ENCODE measurements around the gene DDX42. TPM values are rescaled to one million over a fixed set of nuclear protein-coding genes. Genes with fewer than 3 reads are reported as not detected.
A peak's percentile ranks its signal among the peaks of the same experiment; 100 is the strongest.

DDX42 gene
- total and polyA plus RNA-seq, 9 of the 15 experiments (the other 6 are each of a cell fraction or from before 2014, with no cell fraction given): 16.5 to 149 (median 87.6) TPM

DNA sequence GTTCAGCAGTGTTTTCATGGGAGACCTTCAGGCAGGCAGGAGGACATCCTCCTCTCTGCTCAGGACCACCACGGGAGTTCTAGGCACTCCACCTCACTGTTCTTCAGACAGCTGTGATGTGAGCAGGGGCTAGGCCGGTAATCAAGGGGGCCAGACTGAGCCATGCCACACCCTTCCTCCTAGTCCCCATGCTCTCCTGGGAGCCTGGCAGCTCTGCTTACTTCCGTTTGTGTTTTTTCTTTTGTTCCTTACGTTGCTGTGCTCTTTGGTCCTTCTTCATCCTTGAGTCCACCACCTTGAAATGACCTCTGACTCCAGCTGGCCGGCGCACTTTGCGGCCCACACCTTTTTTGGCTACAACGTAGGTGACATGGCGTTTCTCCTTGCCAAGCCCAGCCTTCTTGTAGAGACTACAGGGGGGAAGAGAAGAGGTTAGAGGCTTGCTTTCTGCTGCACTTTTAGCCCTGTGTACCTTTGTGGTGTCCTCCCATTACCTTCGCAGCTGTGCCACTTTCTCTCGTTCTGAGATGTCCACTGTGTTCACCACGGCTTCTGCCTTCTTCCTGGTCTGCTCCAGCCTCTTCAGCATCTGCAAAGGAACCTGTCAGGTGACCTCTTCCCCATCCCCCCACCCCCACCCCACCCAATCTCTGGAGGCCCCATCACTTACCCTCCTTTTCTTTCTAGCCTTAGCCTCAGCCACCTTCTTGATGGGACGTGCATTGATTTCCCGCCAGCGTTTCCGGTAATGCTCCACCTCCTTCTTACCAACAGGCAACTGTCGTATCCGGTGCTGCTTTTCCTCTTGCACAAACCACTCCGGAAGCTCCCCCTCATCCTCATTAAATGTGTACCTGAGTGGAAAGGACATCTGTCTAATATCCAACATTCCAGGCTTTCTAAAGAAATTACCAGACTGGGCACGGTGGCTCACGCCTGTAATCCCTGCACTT lies 45.9 kb downstream of the DDX42 start (continued):
- no peak for TF ChIP-seq ETV1 (tag; conservative IDR thresholded peaks at IDR 0.05; ENCODE audit: low read depth)
- TF ChIP-seq, protein P1, sequence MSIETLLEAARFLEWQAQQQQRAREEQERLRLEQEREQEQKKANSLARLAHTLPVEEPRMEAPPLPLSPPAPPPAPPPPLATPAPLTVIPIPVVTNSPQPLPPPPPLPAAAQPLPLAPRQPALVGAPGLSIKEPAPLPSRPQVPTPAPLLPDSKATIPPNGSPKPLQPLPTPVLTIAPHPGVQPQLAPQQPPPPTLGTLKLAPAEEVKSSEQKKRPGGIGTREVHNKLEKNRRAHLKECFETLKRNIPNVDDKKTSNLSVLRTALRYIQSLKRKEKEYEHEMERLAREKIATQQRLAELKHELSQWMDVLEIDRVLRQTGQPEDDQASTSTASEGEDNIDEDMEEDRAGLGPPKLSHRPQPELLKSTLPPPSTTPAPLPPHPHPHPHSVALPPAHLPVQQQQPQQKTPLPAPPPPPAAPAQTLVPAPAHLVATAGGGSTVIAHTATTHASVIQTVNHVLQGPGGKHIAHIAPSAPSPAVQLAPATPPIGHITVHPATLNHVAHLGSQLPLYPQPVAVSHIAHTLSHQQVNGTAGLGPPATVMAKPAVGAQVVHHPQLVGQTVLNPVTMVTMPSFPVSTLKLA (conservative IDR thresholded peaks at IDR 0.05): no peak
- no peak for TF ChIP-seq PHB (CRISPR knock-in tag; IDR thresholded peaks at IDR 0.05)
- TF ChIP-seq ZNF766 (CRISPR knock-in tag; conservative IDR thresholded peaks at IDR 0.05): no peak
- TF ChIP-seq, protein P2, sequence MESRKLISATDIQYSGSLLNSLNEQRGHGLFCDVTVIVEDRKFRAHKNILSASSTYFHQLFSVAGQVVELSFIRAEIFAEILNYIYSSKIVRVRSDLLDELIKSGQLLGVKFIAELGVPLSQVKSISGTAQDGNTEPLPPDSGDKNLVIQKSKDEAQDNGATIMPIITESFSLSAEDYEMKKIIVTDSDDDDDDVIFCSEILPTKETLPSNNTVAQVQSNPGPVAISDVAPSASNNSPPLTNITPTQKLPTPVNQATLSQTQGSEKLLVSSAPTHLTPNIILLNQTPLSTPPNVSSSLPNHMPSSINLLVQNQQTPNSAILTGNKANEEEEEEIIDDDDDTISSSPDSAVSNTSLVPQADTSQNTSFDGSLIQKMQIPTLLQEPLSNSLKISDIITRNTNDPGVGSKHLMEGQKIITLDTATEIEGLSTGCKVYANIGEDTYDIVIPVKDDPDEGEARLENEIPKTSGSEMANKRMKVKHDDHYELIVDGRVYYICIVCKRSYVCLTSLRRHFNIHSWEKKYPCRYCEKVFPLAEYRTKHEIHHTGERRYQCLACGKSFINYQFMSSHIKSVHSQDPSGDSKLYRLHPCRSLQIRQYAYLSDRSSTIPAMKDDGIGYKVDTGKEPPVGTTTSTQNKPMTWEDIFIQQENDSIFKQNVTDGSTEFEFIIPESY (CRISPR knock-in tag; IDR thresholded peaks at IDR 0.05): peak; percentile 57; the same call in 1 of the 2 replicates
- TF ChIP-seq, protein P3, sequence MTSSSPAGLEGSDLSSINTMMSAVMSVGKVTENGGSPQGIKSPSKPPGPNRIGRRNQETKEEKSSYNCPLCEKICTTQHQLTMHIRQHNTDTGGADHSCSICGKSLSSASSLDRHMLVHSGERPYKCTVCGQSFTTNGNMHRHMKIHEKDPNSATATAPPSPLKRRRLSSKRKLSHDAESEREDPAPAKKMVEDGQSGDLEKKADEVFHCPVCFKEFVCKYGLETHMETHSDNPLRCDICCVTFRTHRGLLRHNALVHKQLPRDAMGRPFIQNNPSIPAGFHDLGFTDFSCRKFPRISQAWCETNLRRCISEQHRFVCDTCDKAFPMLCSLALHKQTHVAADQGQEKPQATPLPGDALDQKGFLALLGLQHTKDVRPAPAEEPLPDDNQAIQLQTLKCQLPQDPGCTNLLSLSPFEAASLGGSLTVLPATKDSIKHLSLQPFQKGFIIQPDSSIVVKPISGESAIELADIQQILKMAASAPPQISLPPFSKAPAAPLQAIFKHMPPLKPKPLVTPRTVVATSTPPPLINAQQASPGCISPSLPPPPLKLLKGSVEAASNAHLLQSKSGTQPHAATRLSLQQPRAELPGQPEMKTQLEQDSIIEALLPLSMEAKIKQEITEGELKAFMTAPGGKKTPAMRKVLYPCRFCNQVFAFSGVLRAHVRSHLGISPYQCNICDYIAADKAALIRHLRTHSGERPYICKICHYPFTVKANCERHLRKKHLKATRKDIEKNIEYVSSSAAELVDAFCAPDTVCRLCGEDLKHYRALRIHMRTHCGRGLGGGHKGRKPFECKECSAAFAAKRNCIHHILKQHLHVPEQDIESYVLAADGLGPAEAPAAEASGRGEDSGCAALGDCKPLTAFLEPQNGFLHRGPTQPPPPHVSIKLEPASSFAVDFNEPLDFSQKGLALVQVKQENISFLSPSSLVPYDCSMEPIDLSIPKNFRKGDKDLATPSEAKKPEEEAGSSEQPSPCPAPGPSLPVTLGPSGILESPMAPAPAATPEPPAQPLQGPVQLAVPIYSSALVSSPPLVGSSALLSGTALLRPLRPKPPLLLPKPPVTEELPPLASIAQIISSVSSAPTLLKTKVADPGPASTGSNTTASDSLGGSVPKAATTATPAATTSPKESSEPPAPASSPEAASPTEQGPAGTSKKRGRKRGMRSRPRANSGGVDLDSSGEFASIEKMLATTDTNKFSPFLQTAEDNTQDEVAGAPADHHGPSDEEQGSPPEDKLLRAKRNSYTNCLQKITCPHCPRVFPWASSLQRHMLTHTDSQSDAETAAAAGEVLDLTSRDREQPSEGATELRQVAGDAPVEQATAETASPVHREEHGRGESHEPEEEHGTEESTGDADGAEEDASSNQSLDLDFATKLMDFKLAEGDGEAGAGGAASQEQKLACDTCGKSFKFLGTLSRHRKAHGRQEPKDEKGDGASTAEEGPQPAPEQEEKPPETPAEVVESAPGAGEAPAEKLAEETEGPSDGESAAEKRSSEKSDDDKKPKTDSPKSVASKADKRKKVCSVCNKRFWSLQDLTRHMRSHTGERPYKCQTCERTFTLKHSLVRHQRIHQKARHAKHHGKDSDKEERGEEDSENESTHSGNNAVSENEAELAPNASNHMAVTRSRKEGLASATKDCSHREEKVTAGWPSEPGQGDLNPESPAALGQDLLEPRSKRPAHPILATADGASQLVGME (CRISPR knock-in tag; IDR thresholded peaks at IDR 0.05): no peak
- peak; percentile 26; the same call in 1 of the 2 replicates for TF ChIP-seq RBFOX2 (IDR thresholded peaks at IDR 0.05; ENCODE audit: low read depth, low read length)
- no peak for TF ChIP-seq JUND (IDR thresholded peaks at IDR 0.05; ENCODE audit: borderline replicate concordance, low read depth, low read length)
- TF ChIP-seq JUND (tag; IDR thresholded peaks at IDR 0.05; ENCODE audit: borderline replicate concordance, low read depth, low read length): no peak
- TF ChIP-seq TCF3 (CRISPR knock-in tag; IDR thresholded peaks at IDR 0.05): no peak
- TF ChIP-seq RBM25 (IDR thresholded peaks at IDR 0.05; ENCODE audit: low read depth, low read length, severe bottlenecking): no peak
- TF ChIP-seq, protein P4, sequence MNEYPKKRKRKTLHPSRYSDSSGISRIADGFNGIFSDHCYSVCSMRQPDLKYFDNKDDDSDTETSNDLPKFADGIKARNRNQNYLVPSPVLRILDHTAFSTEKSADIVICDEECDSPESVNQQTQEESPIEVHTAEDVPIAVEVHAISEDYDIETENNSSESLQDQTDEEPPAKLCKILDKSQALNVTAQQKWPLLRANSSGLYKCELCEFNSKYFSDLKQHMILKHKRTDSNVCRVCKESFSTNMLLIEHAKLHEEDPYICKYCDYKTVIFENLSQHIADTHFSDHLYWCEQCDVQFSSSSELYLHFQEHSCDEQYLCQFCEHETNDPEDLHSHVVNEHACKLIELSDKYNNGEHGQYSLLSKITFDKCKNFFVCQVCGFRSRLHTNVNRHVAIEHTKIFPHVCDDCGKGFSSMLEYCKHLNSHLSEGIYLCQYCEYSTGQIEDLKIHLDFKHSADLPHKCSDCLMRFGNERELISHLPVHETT (CRISPR knock-in tag; conservative IDR thresholded peaks at IDR 0.05 in 1 of 2, IDR thresholded peaks at IDR 0.05 in 1 of 2): no peak
- TF ChIP-seq, protein P5, sequence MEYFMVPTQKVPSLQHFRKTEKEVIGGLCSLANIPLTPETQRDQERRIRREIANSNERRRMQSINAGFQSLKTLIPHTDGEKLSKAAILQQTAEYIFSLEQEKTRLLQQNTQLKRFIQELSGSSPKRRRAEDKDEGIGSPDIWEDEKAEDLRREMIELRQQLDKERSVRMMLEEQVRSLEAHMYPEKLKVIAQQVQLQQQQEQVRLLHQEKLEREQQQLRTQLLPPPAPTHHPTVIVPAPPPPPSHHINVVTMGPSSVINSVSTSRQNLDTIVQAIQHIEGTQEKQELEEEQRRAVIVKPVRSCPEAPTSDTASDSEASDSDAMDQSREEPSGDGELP (CRISPR knock-in tag; IDR thresholded peaks at IDR 0.05; ENCODE audit: borderline replicate concordance): 0 out of 2 replicates have a peak, but pooled peaks have one; percentile 13
